HepG2 (cell line): ENCODE measurements around the gene GRIK3. TPM values are rescaled to one million over a fixed set of nuclear protein-coding genes. Genes with fewer than 3 reads are reported as not detected.

Source experiments
- ATAC-seq: fragments of 200-7000 bp; cut with Tn5 transposase; 3 replicates; pipeline ENCODE4 v1.9.1; 2020; ENCODE audit warnings: mild to moderate bottlenecking, moderate library complexity
- BruUV-seq: library from RNA; stranded (reverse); fragments of 400-500 nt; replicated peaks from 2 replicates; lab custom pipeline; 2021; lab: Mats Ljungman, UMichigan
- CTCF ChIA-PET: fragments of 300-600 bp; formaldehyde crosslinking; extraction: SDS; loops from one replicate; lab custom pipeline; 2021; ENCODE audit warnings: low total read pairs, inconsistent platforms, low intra/inter-chr PET ratio; lab: Yijun Ruan, JAX
- POLR2A ChIA-PET: fragments of 350-600 bp; sonication (Branson Sonifier 250); formaldehyde crosslinking; loops from one replicate; lab custom pipeline; 2020; ENCODE audit warnings: antibody characterized with exemption, inconsistent platforms; lab: Yijun Ruan, JAX
- DNase-seq: peaks from one replicate; pipeline ENCODE4 v3.0.0-alpha.2; 2015; ENCODE audit warnings: low spot score
- FAIRE-seq: peaks from 3 replicates; lab custom pipeline; 2011; peaks lifted over from hg19 to GRCh38; lab: Jason Lieb, UNC
- H2AFZ ChIP-seq: one replicate; pipeline ENCODE4 v1.6.1; 2011; ENCODE audit warnings: low read length, inconsistent platforms
- H3K27ac ChIP-seq: fragments of 300-600 bp; 3 replicates; pipeline ENCODE4 v1.8.0; 2011; ENCODE audit warnings: mixed run types, mild to moderate bottlenecking, mixed read lengths, low read length, inconsistent platforms; ENCODE audit not compliant: insufficient read depth; ENCODE audit errors: extremely low read length
- H3K27me3 ChIP-seq, 2 experiments: fragments of 200-600 bp in 1 of 2; 2 replicates in 1 of 2; 3 replicates in 1 of 2; pipeline versions ENCODE4 v1.6.0 to v1.8.0; 2011; ENCODE audit warnings: low read length in 2 of 2, mild to moderate bottlenecking in 2 of 2, moderate library complexity in 2 of 2, inconsistent platforms in 1 of 2; ENCODE audit not compliant: insufficient read depth in 2 of 2, control insufficient read depth in 1 of 2
- H3K36me3 ChIP-seq, 2 experiments: fragments of 200-600 bp in 1 of 2; replicated peaks in 1 of 2; 2 replicates in 1 of 2; 3 replicates in 1 of 2; pipeline versions ENCODE4 v1.5.1 to v1.8.0; 2011; ENCODE audit warnings: low read length in 2 of 2, inconsistent platforms in 1 of 2; ENCODE audit not compliant: insufficient read depth in 2 of 2, control insufficient read depth in 1 of 2
- H3K4me1 ChIP-seq: 2 replicates; pipeline ENCODE4 v1.5.1; 2012; ENCODE audit warnings: low read length, inconsistent platforms; ENCODE audit not compliant: insufficient read depth
- H3K4me2 ChIP-seq: 2 replicates; pipeline ENCODE4 v1.6.0; 2011; ENCODE audit warnings: low read depth, low read length, inconsistent platforms
- H3K4me3 ChIP-seq, 3 experiments: fragments of 200-600 bp in 1 of 3; sonication (generic), shearing (Covaris generic) in 1 of 3; replicated peaks in 1 of 3; 2 replicates each; pipeline ENCODE4 v1.5.1; 2011 to 2016; ENCODE audit warnings: low read length in 3 of 3, inconsistent platforms in 2 of 3, low read depth in 2 of 3, mild to moderate bottlenecking in 2 of 3, control low read depth in 1 of 3, mixed read lengths in 1 of 3; ENCODE audit not compliant: insufficient read depth in 1 of 3
- H3K79me2 ChIP-seq: one replicate; pipeline ENCODE4 v1.6.1; 2011; ENCODE audit warnings: low read length, inconsistent platforms; ENCODE audit not compliant: insufficient read depth
- H3K9ac ChIP-seq: 2 replicates; pipeline ENCODE4 v1.6.0; 2011; ENCODE audit warnings: mild to moderate bottlenecking, low read depth, low read length, inconsistent platforms; ENCODE audit not compliant: insufficient read depth
- H3K9me3 ChIP-seq: 2 replicates; pipeline ENCODE4 v1.5.1; 2012; ENCODE audit warnings: mild to moderate bottlenecking, low read length
- H4K20me1 ChIP-seq: 2 replicates; pipeline ENCODE4 v1.6.0; 2011; ENCODE audit warnings: inconsistent platforms, mild to moderate bottlenecking, low read length, moderate library complexity; ENCODE audit not compliant: insufficient read depth
- ARID5B ChIP-seq: IDR thresholded peaks from 2 replicates; pipeline ENCODE4 v1.4.0; 2020; ENCODE audit warnings: mild to moderate bottlenecking, missing genetic modification reagents
- HDAC2 ChIP-seq: sonication (generic); formaldehyde crosslinking; IDR thresholded peaks from 2 replicates; pipeline ENCODE4 v1.4.0; 2020; ENCODE audit warnings: missing genetic modification reagents
- NFAT5 ChIP-seq: sonication (generic); formaldehyde crosslinking; IDR thresholded peaks from 2 replicates; pipeline ENCODE4 v1.4.0; 2020; ENCODE audit warnings: missing genetic modification reagents
- PBX3 ChIP-seq: sonication (generic); formaldehyde crosslinking; IDR thresholded peaks from 2 replicates; pipeline ENCODE4 v1.8.1; 2023; ENCODE audit warnings: missing genetic modification reagents, inconsistent platforms, borderline replicate concordance
- SAP130 ChIP-seq: IDR thresholded peaks from 2 replicates; pipeline ENCODE4 v1.6.1; 2016; ENCODE audit warnings: low read depth
- SIX1 ChIP-seq: sonication (generic); formaldehyde crosslinking; IDR thresholded peaks from 2 replicates; pipeline ENCODE4 v1.4.0; 2020; ENCODE audit warnings: missing genetic modification reagents, borderline replicate concordance
- TFE3 ChIP-seq: IDR thresholded peaks from 2 replicates; pipeline ENCODE4 v1.6.1; 2016
- WGBS: methylation state at CpG from one replicate; pipeline ENCODE4 v1.1.6; 2017; ENCODE audit warnings: low lambda C conversion rate; 5-methylcytosine and 5-hydroxymethylcytosine counted together
- in situ Hi-C: cut with HindIII; loops from 2 replicates; pipeline ENCODE4 v1.10.0; 2017; ENCODE audit warnings: low pct_unique_long_range_greater_than_20kb; ENCODE audit not compliant: extremely low pct_ligation_motif_present
- intact Hi-C: fragments of 100-400 bp; cut with micrococcal nuclease; formaldehyde crosslinking; loops from one replicate; pipeline ENCODE4 v1.10.0; 2022; ENCODE audit not compliant: unreplicated experiment
- polyA plus RNA-seq, 8 experiments: library from polyadenylated mRNA; depleted of rRNA in 3 of 8; stranded (reverse) in 7 of 8; unstranded in 1 of 8; fragments of >200 nt; fragmentation: Illumina TruSeq in 4 of 8; extraction: Trizol in 4 of 8; gene quantifications; 2 replicates each; pipeline versions ENCODE4 v1.2.1 to v1.2.3, GENCODE V29; 2011 to 2016; ENCODE audit warnings: low read depth in 4 of 8, missing spikeins in 1 of 8, mixed read lengths in 1 of 8; ENCODE audit not compliant: insufficient read depth in 1 of 8
- total RNA-seq, 5 experiments: library from RNA; depleted of rRNA; stranded (reverse); fragments of >200 nt; fragmentation: Illumina TruSeq; extraction: Trizol; gene quantifications; 2 replicates each; pipeline ENCODE4 v1.2.3, GENCODE V29; 2016; ENCODE audit warnings: low read depth in 1 of 5

Gene GRIK3
- total and polyA plus RNA-seq, 2 of the 13 experiments (the other 11 are each of a cell fraction or from before 2014, with no cell fraction given), result not detected

GRCh38 chr1:36966242-36966641 lies 68.1 kb downstream of the GRIK3 start:
- CTCF ChIA-PET, result no interaction called here
- no peak for FAIRE-seq
- TF ChIP-seq SAP130 (CRISPR knock-in tag), result 0 out of 2 replicates have a peak, but pooled peaks have one; percentile 15
- peak; percentile 77; the same call in 1 of the 2 replicates for TF ChIP-seq NFAT5
- peak; percentile 28; the same call in 1 of the 2 replicates for TF ChIP-seq HDAC2 (CRISPR knock-in tag)
- TF ChIP-seq TFE3 (CRISPR knock-in tag), result 0 out of 2 replicates have a peak, but pooled peaks have one; percentile 31
- TF ChIP-seq SIX1, result no peak
- TF ChIP-seq ARID5B (CRISPR knock-in tag), result peak; percentile 32; the same call in 1 of the 2 replicates
- 0 out of 2 replicates have a peak, but pooled peaks have one; percentile 23 for TF ChIP-seq PBX3 (CRISPR knock-in tag)

More at GRCh38 chr1:36966242-36966641, 68.1 kb downstream of the GRIK3 start:
- DNase-seq, result peak; percentile 5
- H3K27ac ChIP-seq, result no peak overlapping the region
- intact Hi-C loops (no loop called here), in situ Hi-C loops (no loop called here)
- H3K36me3 ChIP-seq, result no peaks in the 10 kb centered on the region
- H3K4me3 ChIP-seq, result no peak overlapping the region
- BruUV-seq, result no TSS peak
- H3K9ac ChIP-seq, result no peak overlapping the region
- no peaks in the 10 kb centered on the region for H3K9me3 ChIP-seq
- POLR2A ChIA-PET, result no interaction called here
- no CpG with 5 or more reads among the region's 3 CpGs for WGBS
- H3K79me2 ChIP-seq, result no peaks in the 10 kb centered on the region
- no peak overlapping the region for H3K4me2 ChIP-seq
- ATAC-seq, result no peak
- no peaks in the 10 kb centered on the region; a peak in 1 of 5 replicates for H3K27me3 ChIP-seq
- 0 out of 2 replicates have a peak, but pooled peaks cover 2% of the 10 kb centered on the region for H4K20me1 ChIP-seq
- H3K4me1 ChIP-seq, result no peaks in the 10 kb centered on the region
- no peak overlapping the region for H2AFZ ChIP-seq
